Breast epithelium (tissue), 4 donors: ENCODE measurements around the gene WWP2. TPM values are rescaled to one million over a fixed set of nuclear protein-coding genes. Genes with fewer than 3 reads are reported as not detected.

Source experiments
- DNase-seq, 2 donors: peaks; one replicate each; pipeline ENCODE4 v3.0.0-alpha.2; 2019; ENCODE audit warnings: low spot score in 2 of 2
- H3K27ac ChIP-seq, 2 donors: fragments of 200-600 bp; sonication (generic) in 1 of 2; one replicate each; pipeline ENCODE4 v1.5.1; 2016 to 2019; ENCODE audit warnings: mild to moderate bottlenecking in 1 of 2
- H3K27me3 ChIP-seq, 2 donors: fragments of 200-600 bp; sonication (generic) in 1 of 2; one replicate each; pipeline versions ENCODE4 v1.5.1 to v1.6.0; 2017 to 2019; ENCODE audit warnings: control low read depth in 1 of 2, mild to moderate bottlenecking in 1 of 2
- H3K36me3 ChIP-seq: fragments of 200-600 bp; one replicate; pipeline ENCODE4 v1.5.1; 2019
- H3K4me1 ChIP-seq, 2 donors: fragments of 200-600 bp; sonication (generic); one replicate each; pipeline ENCODE4 v1.5.1; 2016 to 2019; ENCODE audit warnings: control low read depth in 1 of 2
- H3K4me3 ChIP-seq, 3 donors: fragments of 200-600 bp; sonication (generic); 1 replicate in 2 of 3; 2 replicates in 1 of 3; pipeline ENCODE4 v1.5.1; 2016 to 2019; ENCODE audit warnings: mild to moderate bottlenecking in 3 of 3, moderate library complexity in 2 of 3
- H3K9me3 ChIP-seq, 2 donors: fragments of 200-600 bp; sonication (generic) in 1 of 2; one replicate each; pipeline ENCODE4 v1.5.1; 2016 to 2019; ENCODE audit warnings: control low read depth in 1 of 2
- POLR2A ChIP-seq: fragments of 450-650 bp; IDR thresholded peaks from one replicate; pipeline ENCODE4 v1.6.1; 2016; ENCODE audit warnings: antibody characterized with exemption, mild to moderate bottlenecking, moderate library complexity
- POLR2AphosphoS5 ChIP-seq, 3 donors: sonication (generic); formaldehyde crosslinking; IDR thresholded peaks; one replicate each; pipeline ENCODE4 v1.6.1; 2017; ENCODE audit warnings: antibody characterized with exemption in 3 of 3
- intact Hi-C: fragments of 100-400 bp; cut with DNase I; formaldehyde crosslinking; loops from one replicate; pipeline ENCODE4 v1.15.1; 2023; ENCODE audit warnings: low total_unique reads
- total RNA-seq, 3 donors: library from RNA; depleted of rRNA; stranded (reverse); fragments of >200 nt; gene quantifications; one replicate each; pipeline ENCODE4 v1.1.0, GENCODE V29; 2016
- TF ChIP-seq, protein P1 (sequence below), 3 donors: fragments of 450-650 bp; IDR thresholded peaks; one replicate each; pipeline ENCODE4 v1.5.1; 2016 to 2017; ENCODE audit warnings: antibody characterized with exemption in 3 of 3, mild to moderate bottlenecking in 3 of 3, moderate library complexity in 3 of 3

The WWP2 gene
- total RNA-seq, 3 donors from 2014 or later: 34.1 to 46.5 (median 34.7) TPM

DNA sequence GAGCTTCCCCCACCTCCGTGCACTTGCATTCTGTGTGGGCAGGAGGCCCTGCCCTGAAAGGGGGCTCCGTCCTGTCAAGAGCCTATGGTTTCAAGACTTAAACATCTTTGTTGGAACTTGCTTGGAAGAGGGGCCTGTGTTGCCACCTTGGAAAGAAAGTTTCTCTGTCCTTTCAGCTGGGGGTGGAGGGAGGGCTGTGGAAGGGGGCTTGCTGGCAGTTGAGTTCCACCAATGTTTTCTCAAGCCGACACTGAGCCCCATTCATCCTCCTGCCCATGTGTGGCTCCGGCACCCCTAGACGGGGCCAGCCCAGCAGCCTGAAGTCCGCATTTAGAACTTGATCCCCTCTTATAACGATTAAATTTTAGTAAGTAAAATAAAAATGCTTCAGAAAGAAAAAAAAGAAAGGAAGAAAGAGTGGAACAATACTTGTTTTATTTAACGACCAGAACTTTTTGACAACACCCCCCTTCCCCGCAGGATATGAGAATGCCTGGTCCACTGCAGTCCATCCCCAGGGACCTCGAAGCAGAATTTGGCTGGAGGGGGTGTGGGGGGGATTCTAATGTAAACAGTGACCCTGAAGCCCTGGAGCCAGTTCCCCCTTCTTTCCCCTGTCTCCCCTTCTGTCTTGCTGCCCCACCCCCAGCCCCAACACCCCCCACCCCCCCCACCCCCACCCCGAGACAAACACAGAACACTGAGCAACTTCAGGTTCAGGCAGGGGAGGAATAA is 162.1 kb downstream of the WWP2 start:
- H3K9me3 ChIP-seq: no peaks in the 10 kb centered on the region
- peak overlapping the region; percentile 88 to 93 for H3K27ac ChIP-seq
- peaks cover 0 to 18% of the 10 kb centered on the region in 2 donors for H3K4me1 ChIP-seq
- intact Hi-C loops: no loop called here
- TF ChIP-seq, protein P1, sequence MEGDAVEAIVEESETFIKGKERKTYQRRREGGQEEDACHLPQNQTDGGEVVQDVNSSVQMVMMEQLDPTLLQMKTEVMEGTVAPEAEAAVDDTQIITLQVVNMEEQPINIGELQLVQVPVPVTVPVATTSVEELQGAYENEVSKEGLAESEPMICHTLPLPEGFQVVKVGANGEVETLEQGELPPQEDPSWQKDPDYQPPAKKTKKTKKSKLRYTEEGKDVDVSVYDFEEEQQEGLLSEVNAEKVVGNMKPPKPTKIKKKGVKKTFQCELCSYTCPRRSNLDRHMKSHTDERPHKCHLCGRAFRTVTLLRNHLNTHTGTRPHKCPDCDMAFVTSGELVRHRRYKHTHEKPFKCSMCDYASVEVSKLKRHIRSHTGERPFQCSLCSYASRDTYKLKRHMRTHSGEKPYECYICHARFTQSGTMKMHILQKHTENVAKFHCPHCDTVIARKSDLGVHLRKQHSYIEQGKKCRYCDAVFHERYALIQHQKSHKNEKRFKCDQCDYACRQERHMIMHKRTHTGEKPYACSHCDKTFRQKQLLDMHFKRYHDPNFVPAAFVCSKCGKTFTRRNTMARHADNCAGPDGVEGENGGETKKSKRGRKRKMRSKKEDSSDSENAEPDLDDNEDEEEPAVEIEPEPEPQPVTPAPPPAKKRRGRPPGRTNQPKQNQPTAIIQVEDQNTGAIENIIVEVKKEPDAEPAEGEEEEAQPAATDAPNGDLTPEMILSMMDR (IDR thresholded peaks at IDR 0.05): no peak
- TF ChIP-seq POLR2AphosphoS5 (IDR thresholded peaks at IDR 0.05): no peak
- no peak for TF ChIP-seq POLR2A
- no peaks in the 10 kb centered on the region for H3K27me3 ChIP-seq
- H3K4me3 ChIP-seq: peak overlapping the region in 1 of 3 donors; percentile 60
- DNase-seq: no peak
- no peaks in the 10 kb centered on the region for H3K36me3 ChIP-seq

DNA sequence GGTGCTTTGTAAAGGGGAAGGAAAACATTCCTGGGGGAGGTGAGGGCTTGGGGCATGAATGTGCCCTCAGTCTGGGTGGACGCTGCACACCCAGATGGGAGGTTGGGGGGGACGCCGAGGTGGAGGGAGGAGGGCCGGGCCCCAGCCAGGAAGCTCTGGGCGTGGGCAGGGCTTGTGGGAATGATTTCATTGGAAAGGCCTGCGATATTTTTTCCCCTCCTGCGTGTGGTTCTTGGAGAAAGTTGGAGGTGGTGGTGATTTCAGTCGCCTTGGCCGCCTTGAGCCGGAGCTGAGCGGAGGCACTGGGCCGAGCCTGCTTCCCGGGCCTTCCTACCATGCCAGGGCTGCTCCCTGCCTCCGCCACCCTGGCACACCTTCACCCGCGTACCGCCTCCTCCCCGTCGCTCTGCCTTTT is 162.7 kb downstream of the WWP2 start:
- H3K36me3 ChIP-seq: no peaks in the 10 kb centered on the region
- H3K9me3 ChIP-seq: no peaks in the 10 kb centered on the region
- H3K27me3 ChIP-seq: no peaks in the 10 kb centered on the region
- TF ChIP-seq POLR2A (peak; percentile 21), POLR2AphosphoS5 (IDR thresholded peaks at IDR 0.05) (peak in 2 of 3 donors; percentile 13 to 54)
- TF ChIP-seq, protein P1 (IDR thresholded peaks at IDR 0.05): no peak
- peak overlapping the region; percentile 14 to 60 (median 41) for H3K4me3 ChIP-seq
- DNase-seq: peak in 1 of 2 donors; percentile 85
- intact Hi-C loops: no loop called here
- peaks cover 0 to 18% of the 10 kb centered on the region in 2 donors for H3K4me1 ChIP-seq
- peak overlapping the region; percentile 88 to 93 for H3K27ac ChIP-seq

- peak overlapping the region; percentile 88 to 93 for H3K27ac ChIP-seq
- H3K9me3 ChIP-seq: no peaks in the 10 kb centered on the region
- intact Hi-C loops: no loop called here
- H3K36me3 ChIP-seq: no peaks in the 10 kb centered on the region
- TF ChIP-seq POLR2A (no peak), POLR2AphosphoS5 (IDR thresholded peaks at IDR 0.05) (no peak)
- TF ChIP-seq, protein P1 (IDR thresholded peaks at IDR 0.05): no peak
- H3K4me1 ChIP-seq: peaks cover 0 to 18% of the 10 kb centered on the region in 2 donors
- no peak for DNase-seq
- H3K27me3 ChIP-seq: no peaks in the 10 kb centered on the region
- H3K4me3 ChIP-seq: peak overlapping the region; percentile 14 to 60 (median 41)
These were observed 163.2 kb downstream of the WWP2 start for GRCh38 chr16:69925311-69925710.

DNA sequence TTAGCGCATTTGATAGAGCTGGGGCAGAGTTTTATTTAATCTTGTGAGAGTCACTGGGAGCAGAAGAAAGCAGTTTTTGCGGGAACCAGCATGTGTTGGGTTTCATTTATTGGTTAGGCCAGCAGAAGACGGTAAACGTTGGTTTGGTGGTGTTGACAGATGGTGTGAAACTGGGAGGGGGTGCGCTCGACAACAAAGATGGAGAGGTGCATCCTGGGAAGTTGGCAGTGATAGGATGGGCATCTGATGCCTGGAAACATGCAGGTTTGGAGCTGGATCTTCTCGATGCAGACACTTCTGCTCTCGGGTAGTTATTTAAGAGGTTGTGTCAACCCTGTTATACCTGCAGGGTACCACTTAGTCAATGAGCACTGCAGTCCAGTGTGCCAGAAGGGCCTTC is 164.1 kb downstream of the WWP2 start:
- intact Hi-C loops: no loop called here
- peak overlapping the region in 2 of 3 donors; percentile 41 to 60 for H3K4me3 ChIP-seq

More for the DNA sequence above, 164.1 kb downstream of the WWP2 start:
- peak overlapping the region; percentile 88 to 93 for H3K27ac ChIP-seq
- DNase-seq: no peak
- H3K9me3 ChIP-seq: no peaks in the 10 kb centered on the region
- peaks cover 0 to 18% of the 10 kb centered on the region in 2 donors for H3K4me1 ChIP-seq
- no peaks in the 10 kb centered on the region for H3K36me3 ChIP-seq
- TF ChIP-seq POLR2A (no peak), POLR2AphosphoS5 (IDR thresholded peaks at IDR 0.05) (no peak)
- TF ChIP-seq, protein P1 (IDR thresholded peaks at IDR 0.05): no peak
- H3K27me3 ChIP-seq: no peaks in the 10 kb centered on the region
